Measurements from ENCODE around the gene DHH.

Gene DHH

GRCh38 chr12:49108958-49109404, 14.4 kb upstream of the DHH start:
- DNase-seq: no peak

GRCh38 chr12:49105504-49106084, 11.0 kb upstream of the DHH start:
- DNase-seq: no peak

- no peak for DNase-seq
Measured at GRCh38 chr12:49104822-49105221, 10.2 kb upstream of the DHH start.

- no peak for DNase-seq
Measured at GRCh38 chr12:49100380-49100779, 5.8 kb upstream of the DHH start.

- no peak for DNase-seq
Measured at GRCh38 chr12:49098703-49099102, 4.1 kb upstream of the DHH start.

GRCh38 chr12:49098035-49098451, 3.4 kb upstream of the DHH start:
- no peak for DNase-seq

GRCh38 chr12:49097381-49097780, 2.8 kb upstream of the DHH start:
- no peak for DNase-seq

- DNase-seq: no peak
Measured at GRCh38 chr12:49094975-49095365, 369 bp upstream of the DHH start.

- DNase-seq: no peak
Measured at GRCh38 chr12:49093792-49094159, 825 bp downstream of the DHH start.

GRCh38 chr12:49092816-49093406, 1.7 kb downstream of the DHH start:
- DNase-seq: no peak

- DNase-seq: no peak
Measured at GRCh38 chr12:49092086-49092815, 2.4 kb downstream of the DHH start.

GRCh38 chr12:49091836-49092085, 2.8 kb downstream of the DHH start:
- no peak for DNase-seq

- no peak for DNase-seq
Measured at GRCh38 chr12:49091056-49091835, 3.4 kb downstream of the DHH start.

GRCh38 chr12:49089821-49090773, 4.5 kb downstream of the DHH start:
- DNase-seq: no peak

- DNase-seq: no peak
Measured at GRCh38 chr12:49088932-49089330, 5.7 kb downstream of the DHH start.

GRCh38 chr12:49088150-49088931, 6.3 kb downstream of the DHH start:
- peak; percentile 83 for DNase-seq

- DNase-seq: no peak
Measured at GRCh38 chr12:49086116-49086515, 8.5 kb downstream of the DHH start.

GRCh38 chr12:49084438-49084837, 10.2 kb downstream of the DHH start:
- DNase-seq: no peak

GRCh38 chr12:49079793-49080192, 14.8 kb downstream of the DHH start:
- no peak for DNase-seq

- no peak for DNase-seq
Measured at GRCh38 chr12:49070971-49071370, 23.6 kb downstream of the DHH start.

GRCh38 chr12:49069507-49070346, 24.9 kb downstream of the DHH start, which contains the start of gene RHEBL1:
TSS of gene RHEBL1 (minus strand) at chr12:49069979. CDS start at chr12:49069785, 194 bp downstream.
- DNase-seq: peak; percentile 95
